Measurements from ENCODE around the gene SLC12A4. TPM values are rescaled to one million over a fixed set of nuclear protein-coding genes. Genes with fewer than 3 reads are reported as not detected.
A peak's percentile ranks its signal among the peaks of the same experiment; 100 is the strongest.

SLC12A4 gene
- total and polyA plus RNA-seq, 5 donors: 49.3 to 114 (median 65.1) TPM

- intact Hi-C loops (cut with DNase I): no loop called here
These were observed 2.7 kb upstream of the SLC12A4 start for GRCh38 chr16:67971111-67971510.

GRCh38 chr16:67969254-67970039, 1.0 kb upstream of the SLC12A4 start:
- H3K27ac ChIP-seq (ENCODE audit: low read length): peak overlapping the region; percentile 52
- DNase-seq: peak in 2 of 3 donors; percentile 41 to 77
- intact Hi-C loops (cut with DNase I): no loop called here
- H3K4me3 ChIP-seq (ENCODE audit: low read length): peak overlapping the region; percentile 73
- H3K27me3 ChIP-seq (ENCODE audit: control insufficient read depth, insufficient read depth): no peaks in the 10 kb centered on the region
- whole genome bisulfite sequencing: 44% methylated on average over 40 of the region's 40 CpGs
- peak; percentile 0 to 4 for ATAC-seq
- peaks cover 20% of the 10 kb centered on the region for H3K4me1 ChIP-seq (ENCODE audit: control insufficient read depth, insufficient read depth, low read length)
- no peaks in the 10 kb centered on the region for H3K9me3 ChIP-seq (ENCODE audit: control insufficient read depth, low read length)

More at GRCh38 chr16:67971111-67971510, 2.7 kb upstream of the SLC12A4 start:
- Histone ChIP-seq H3K27ac (ENCODE audit: low read length) (no peak overlapping the region), H3K27me3 (ENCODE audit: control insufficient read depth, insufficient read depth) (no peaks in the 10 kb centered on the region), H3K4me1 (ENCODE audit: control insufficient read depth, insufficient read depth, low read length) (peaks cover 10% of the 10 kb centered on the region), H3K4me3 (ENCODE audit: low read length) (no peak overlapping the region), H3K9me3 (ENCODE audit: control insufficient read depth, low read length) (no peaks in the 10 kb centered on the region)
- WGBS: 92% methylated on average over 9 of the region's 9 CpGs
- DNase-seq (no peak), ATAC-seq (no peak)

- H3K4me1 ChIP-seq (ENCODE audit: control insufficient read depth, insufficient read depth, low read length): peaks cover 32% of the 10 kb centered on the region
- H3K9me3 ChIP-seq (ENCODE audit: control insufficient read depth, low read length): no peaks in the 10 kb centered on the region
- DNase-seq: peak; percentile 72 to 88 (median 87)
- intact Hi-C loops (cut with DNase I): no loop called here
- H3K4me3 ChIP-seq (ENCODE audit: low read length): peak overlapping the region; percentile 73
- WGBS: under 1% methylated on average over 44 of the region's 45 CpGs
- H3K27me3 ChIP-seq (ENCODE audit: control insufficient read depth, insufficient read depth): no peaks in the 10 kb centered on the region
- peak; percentile 39 to 41 for ATAC-seq
- peak overlapping the region; percentile 83 for H3K27ac ChIP-seq (ENCODE audit: low read length)
These were observed 458 bp downstream of the SLC12A4 start for GRCh38 chr16:67967958-67968399.

GRCh38 chr16:67967183-67967957, 1.1 kb downstream of the SLC12A4 start:
- ATAC-seq (no peak), DNase-seq (no peak)
- H3K9me3 ChIP-seq (ENCODE audit: control insufficient read depth, low read length): no peaks in the 10 kb centered on the region
- peak overlapping the region; percentile 73 for H3K4me3 ChIP-seq (ENCODE audit: low read length)
- 5% methylated on average over 18 of the region's 18 CpGs for WGBS
- peak overlapping the region; percentile 83 for H3K27ac ChIP-seq (ENCODE audit: low read length)
- intact Hi-C loops (cut with DNase I): no loop called here
- H3K27me3 ChIP-seq (ENCODE audit: control insufficient read depth, insufficient read depth): no peaks in the 10 kb centered on the region
- H3K4me1 ChIP-seq (ENCODE audit: control insufficient read depth, insufficient read depth, low read length): peaks cover 34% of the 10 kb centered on the region

- Histone ChIP-seq H3K9me3 (ENCODE audit: control insufficient read depth, low read length) (no peaks in the 10 kb centered on the region), H3K4me3 (ENCODE audit: low read length) (peak overlapping the region; percentile 73), H3K27me3 (ENCODE audit: control insufficient read depth, insufficient read depth) (no peaks in the 10 kb centered on the region), H3K4me1 (ENCODE audit: control insufficient read depth, insufficient read depth, low read length) (peaks cover 34% of the 10 kb centered on the region), H3K27ac (ENCODE audit: low read length) (peak overlapping the region; percentile 83)
- intact Hi-C loops (cut with DNase I): no loop called here
- DNase-seq (peak; percentile 74 to 83 (median 80)), ATAC-seq (peak; percentile 8 to 20)
- 41% methylated on average over 3 of the region's 3 CpGs for WGBS
These were observed 1.8 kb downstream of the SLC12A4 start for GRCh38 chr16:67966549-67967182.

GRCh38 chr16:67965668-67966548, 2.5 kb downstream of the SLC12A4 start:
- ATAC-seq (no peak), DNase-seq (no peak)
- Histone ChIP-seq H3K4me1 (ENCODE audit: control insufficient read depth, insufficient read depth, low read length) (peaks cover 34% of the 10 kb centered on the region), H3K27me3 (ENCODE audit: control insufficient read depth, insufficient read depth) (no peaks in the 10 kb centered on the region), H3K27ac (ENCODE audit: low read length) (peak overlapping the region; percentile 83), H3K9me3 (ENCODE audit: control insufficient read depth, low read length) (no peaks in the 10 kb centered on the region), H3K4me3 (ENCODE audit: low read length) (no peak overlapping the region)
- intact Hi-C loops (cut with DNase I): no loop called here
- 40% methylated on average over 11 of the region's 11 CpGs for WGBS

GRCh38 chr16:67964477-67965131, 3.8 kb downstream of the SLC12A4 start:
- Histone ChIP-seq H3K27me3 (ENCODE audit: control insufficient read depth, insufficient read depth) (no peaks in the 10 kb centered on the region), H3K4me1 (ENCODE audit: control insufficient read depth, insufficient read depth, low read length) (peaks cover 44% of the 10 kb centered on the region), H3K9me3 (ENCODE audit: control insufficient read depth, low read length) (no peaks in the 10 kb centered on the region), H3K27ac (ENCODE audit: low read length) (peak overlapping the region; percentile 64), H3K4me3 (ENCODE audit: low read length) (no peak overlapping the region)
- no peak for DNase-seq
- intact Hi-C loops (cut with DNase I): no loop called here
- WGBS: 56% methylated on average over 6 of the region's 6 CpGs
- no peak for ATAC-seq

- intact Hi-C loops (cut with DNase I): no loop called here
- H3K27ac ChIP-seq (ENCODE audit: low read length): peak overlapping the region; percentile 64
- no peaks in the 10 kb centered on the region for H3K9me3 ChIP-seq (ENCODE audit: control insufficient read depth, low read length)
- ATAC-seq (peak in 1 of 2 donors; percentile 9), DNase-seq (peak; percentile 54 to 83 (median 71))
- H3K4me1 ChIP-seq (ENCODE audit: control insufficient read depth, insufficient read depth, low read length): peaks cover 49% of the 10 kb centered on the region
- WGBS: 35% methylated on average over 32 of the region's 32 CpGs
- no peaks in the 10 kb centered on the region for H3K27me3 ChIP-seq (ENCODE audit: control insufficient read depth, insufficient read depth)
- no peak overlapping the region for H3K4me3 ChIP-seq (ENCODE audit: low read length)
These were observed 4.6 kb downstream of the SLC12A4 start for GRCh38 chr16:67963662-67964321.

GRCh38 chr16:67963292-67963661, 5.2 kb downstream of the SLC12A4 start:
- Histone ChIP-seq H3K27me3 (ENCODE audit: control insufficient read depth, insufficient read depth) (no peaks in the 10 kb centered on the region), H3K4me3 (ENCODE audit: low read length) (no peak overlapping the region), H3K9me3 (ENCODE audit: control insufficient read depth, low read length) (no peaks in the 10 kb centered on the region), H3K4me1 (ENCODE audit: control insufficient read depth, insufficient read depth, low read length) (peaks cover 49% of the 10 kb centered on the region), H3K27ac (ENCODE audit: low read length) (peak overlapping the region; percentile 64)
- ATAC-seq: no peak
- DNase-seq: no peak
- 46% methylated on average over 2 of the region's 2 CpGs for WGBS
- intact Hi-C loops (cut with DNase I): no loop called here
